Measurements from ENCODE around the gene CAMK2N1.

CAMK2N1 gene

DNA sequence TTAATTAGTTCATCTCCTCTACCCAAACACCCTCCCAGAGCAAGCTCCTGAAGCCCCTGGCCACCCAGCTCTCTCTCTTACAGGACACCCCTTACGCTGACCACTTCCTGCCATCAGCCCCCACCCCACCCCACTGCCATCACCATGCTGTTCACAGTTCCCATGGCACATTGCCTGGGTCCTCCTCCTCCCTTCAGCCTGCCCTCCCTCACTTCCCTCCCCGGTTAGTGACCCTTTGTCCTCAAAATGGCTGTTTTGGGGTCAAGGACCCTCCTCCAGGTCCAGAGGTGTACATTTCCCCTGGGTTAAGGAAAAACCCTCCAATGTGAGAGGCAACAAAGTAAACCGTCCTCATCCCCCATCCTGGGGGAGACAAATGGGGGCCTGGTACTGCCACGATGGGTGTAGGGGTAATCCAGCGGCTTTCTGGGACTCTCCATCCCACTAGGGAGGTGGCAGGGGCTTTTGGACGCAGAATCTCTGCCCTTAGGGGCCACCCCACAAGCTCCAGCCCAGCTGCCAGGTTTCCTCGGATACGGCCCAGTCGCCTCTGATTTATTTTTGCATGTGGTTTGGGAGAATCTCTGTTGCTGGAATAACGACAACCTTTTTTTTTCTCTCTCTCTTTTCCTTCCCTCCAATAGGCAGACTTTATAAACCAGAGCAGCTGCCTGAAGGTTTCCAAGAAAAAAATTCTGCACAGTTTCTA is 8.5 kb downstream of the CAMK2N1 start:
- DNase-seq, result no peak

DNA sequence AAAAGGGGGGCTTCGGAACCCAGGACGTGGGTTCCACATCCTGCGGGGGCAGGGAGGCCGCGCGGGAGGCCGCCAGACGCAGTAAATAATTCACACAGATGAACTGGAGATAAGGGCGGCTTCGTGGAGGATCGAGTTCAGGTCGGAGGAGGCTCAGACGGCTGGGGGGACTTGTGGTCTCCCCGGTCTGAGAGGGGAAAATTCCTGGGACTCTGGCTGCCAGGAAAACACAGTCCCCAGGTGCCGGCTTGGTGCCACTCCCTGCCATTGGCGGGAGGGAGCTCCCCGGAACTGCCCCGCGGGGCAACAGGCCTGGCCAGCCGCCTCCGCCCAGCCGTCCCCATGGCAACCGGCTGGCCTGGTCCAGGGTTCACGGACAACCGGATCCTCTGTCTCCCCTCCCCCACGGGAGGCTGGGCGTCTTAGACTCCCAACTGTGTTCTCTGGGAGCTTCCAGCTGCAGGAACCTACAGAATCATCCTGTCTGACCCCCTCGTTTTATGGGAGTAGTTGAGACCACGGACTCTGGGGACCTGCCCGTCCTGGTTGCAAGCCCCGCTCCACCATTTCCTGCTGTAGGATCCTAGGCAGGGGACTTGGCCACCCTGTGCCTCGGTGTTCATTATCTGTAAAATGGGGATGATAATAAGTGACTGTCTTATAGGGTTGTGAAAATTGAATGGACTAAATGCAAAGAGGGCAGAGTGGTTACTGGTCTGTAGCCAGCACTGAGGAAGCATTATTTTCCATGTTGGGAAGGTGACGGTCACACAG is 9.6 kb downstream of the CAMK2N1 start:
- no peak for DNase-seq

DNA sequence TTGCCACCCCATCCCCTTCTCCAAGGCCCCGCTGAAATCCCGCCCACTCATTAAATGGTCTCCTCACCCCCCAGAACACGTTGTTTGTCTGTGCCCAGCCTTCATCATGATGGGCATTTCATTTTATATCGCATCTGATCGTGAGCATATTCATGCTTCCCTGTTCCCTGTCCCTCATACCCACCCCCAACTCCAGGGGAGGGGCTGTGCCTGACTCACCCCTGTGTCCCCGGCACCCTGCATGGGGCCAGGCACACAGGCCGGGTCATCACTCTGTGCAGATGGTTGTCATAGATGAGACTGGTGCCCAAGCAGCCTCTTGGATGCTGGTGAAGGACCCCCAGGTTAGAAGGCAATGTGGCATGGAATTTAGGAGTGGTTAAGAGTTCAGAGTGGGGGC is 11.0 kb downstream of the CAMK2N1 start:
- DNase-seq, result no peak

DNA sequence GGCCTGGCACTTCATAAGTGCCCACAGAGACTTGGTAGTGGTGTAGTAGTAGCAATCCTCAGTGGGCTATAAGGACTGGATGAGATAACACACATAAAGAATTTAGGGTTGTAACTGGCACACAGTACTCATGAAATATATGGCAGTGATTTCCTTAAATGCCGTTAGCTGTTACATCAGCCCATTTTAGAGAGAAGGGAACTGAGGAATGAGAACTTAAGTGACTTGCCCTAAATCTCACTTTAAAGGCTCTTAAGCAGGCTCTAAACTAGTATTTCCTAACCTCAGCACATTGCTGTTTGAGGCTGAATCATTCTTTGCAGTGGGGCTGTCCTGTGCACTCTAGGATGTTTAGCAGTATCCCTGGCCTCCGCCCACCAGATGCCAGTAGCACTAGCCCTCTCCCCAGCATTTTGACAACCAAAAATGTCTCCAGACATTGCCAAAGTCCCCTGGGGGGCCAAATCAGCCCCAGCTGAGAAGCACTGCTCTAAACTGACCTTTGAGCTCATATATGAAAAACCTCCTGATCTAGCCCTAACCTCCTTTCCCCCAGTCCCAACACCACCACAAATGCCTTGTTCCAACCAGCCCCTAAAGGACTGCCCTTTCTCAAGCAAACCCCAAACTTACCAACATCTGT is 11.6 kb downstream of the CAMK2N1 start:
- no peak for DNase-seq

DNA sequence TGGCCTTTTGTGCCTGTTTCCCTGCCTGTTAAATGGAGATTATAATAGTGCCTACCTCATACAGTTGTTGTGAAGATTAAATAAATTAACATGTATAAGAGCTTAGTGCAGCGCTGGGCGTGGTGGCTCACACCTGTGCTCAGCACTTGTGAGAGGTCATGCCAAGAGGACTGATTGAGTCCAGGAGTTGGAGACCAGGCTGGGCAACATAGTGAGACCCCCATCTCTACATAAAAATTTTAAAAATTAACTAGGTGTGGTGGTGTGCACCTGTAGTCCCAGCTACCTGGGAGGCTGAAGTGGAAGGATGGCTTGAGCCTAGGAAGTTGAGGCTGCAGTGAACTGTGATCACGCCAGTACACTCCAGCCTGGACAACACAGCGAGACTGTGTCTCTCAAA is 12.1 kb downstream of the CAMK2N1 start:
- no peak for DNase-seq

DNA sequence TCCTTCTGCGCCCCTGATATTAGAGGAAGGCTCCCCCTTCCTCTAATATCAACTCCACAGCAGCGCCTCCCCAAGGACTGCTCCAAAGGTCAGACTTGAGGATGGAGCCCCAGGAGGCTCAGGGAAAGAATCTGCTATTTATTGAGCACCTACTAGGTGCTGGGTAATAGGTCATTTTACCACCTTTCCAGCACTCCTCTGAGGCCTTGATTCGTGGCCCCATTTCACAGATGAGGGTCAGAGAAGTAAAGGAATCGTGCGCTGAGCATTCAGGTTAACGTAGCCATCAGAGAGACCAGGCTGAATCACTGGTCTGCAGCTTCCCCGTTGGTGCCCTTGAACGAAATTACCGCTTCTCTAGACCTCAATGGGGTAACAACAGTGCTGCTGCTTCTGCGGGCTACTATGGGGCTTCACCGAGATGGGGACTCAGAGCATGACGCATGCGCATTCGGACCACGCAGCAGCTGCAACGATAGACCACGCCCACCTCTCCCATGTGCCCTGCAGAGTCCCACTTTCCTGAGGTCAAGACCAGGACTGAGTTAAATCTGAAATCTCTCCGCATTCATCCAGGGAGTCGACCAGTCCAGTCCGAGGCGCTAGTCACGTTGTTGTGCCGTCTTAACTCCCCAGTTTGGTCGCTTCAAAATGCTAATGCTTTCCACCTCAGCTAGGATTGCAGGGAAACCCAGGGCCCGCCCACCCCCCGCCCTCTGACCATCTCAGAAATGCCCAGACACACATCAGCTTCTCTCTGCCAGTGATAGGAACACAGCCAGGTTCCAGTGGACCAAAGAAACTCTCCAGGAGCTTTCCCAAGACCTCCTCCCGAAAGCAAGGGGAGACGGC is 12.9 kb downstream of the CAMK2N1 start:
- DNase-seq, result no peak

DNA sequence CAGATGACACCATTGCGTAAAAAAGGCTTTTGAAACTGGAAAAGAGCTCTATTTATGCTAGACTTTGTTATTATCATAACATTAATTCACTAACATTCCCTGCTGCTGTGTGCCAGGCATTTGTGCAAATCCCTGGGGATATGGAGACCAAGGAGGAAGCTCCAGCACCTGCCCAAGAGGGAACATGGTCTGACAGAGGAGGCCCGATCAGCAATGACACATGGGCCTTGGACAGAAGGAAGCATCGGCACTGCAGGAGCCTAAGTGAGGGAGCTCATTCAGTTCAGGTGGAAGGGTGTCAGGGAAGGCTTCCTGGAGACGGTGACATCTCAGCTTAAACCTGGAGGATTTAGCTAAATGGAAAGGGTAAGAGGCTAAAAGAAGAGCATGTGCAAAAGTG is 13.9 kb downstream of the CAMK2N1 start:
- no peak for DNase-seq

DNA sequence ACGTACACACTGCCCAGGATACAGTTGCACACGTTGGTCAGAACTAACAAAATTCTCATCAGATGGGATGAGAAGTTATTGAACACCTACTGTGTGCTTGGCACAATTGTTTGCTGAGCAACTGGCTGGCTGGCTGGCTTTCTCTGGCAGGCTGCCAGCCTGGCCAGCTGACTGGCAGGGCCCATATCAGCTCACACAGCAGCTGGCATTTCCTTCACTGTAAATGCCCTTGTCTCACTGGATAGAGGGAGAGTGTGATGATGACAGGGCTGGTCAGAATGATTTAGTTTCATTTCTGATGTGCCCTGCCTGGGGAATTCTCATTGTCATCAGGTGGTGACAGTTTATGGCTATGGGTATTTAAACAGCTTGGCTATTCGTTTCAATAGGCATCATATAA is 15.8 kb downstream of the CAMK2N1 start:
- no peak for DNase-seq

DNA sequence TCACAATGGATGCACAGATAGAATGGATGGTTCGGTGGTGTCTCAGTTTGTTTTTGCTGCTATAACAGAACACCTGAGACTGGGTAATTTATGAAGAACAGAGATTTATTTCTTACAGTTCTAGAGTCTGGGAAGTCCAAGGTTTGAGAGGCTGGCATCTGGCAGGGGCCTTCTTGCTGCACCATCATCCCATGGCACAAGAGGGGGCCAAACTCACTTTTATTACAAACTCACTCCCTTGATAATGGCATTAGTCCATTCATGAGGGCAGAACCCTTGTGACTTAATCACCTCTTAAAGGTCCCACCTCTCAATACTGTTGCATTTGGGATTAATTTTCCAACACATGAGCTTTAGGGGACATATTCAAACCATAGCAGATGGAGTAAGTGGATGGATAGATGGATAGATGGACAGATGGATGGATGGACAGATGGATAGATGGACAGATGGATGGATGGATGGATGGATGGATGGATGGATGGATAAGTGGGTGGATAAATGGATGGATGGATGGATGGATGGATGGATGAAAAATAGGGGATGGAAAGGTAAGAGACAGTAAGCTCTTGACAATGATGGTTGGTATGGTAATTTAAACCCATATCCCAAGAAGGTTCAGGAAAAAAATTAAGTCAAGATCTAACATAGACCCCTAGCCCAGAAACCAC is 16.5 kb downstream of the CAMK2N1 start:
- no peak for DNase-seq

DNA sequence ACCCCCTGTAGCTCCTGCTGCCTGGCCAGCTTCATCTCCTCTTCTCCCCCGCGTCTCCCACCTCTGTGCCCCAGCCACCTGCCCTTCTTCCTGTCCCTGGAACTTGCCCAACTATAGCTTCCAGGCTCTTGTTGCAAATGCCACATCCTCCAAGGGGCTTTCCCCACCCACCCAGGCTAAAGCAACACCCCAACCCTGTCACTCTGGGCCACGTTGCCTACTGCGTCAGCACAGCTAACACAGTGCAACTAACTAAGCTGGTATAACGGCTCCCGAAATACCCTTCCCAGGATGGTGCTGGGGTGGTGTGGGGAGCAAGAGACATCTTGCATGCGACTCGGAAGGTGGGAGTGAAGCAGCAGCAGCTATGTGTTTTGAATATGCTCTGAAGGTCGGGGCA is 19.7 kb downstream of the CAMK2N1 start:
- DNase-seq, result no peak

DNA sequence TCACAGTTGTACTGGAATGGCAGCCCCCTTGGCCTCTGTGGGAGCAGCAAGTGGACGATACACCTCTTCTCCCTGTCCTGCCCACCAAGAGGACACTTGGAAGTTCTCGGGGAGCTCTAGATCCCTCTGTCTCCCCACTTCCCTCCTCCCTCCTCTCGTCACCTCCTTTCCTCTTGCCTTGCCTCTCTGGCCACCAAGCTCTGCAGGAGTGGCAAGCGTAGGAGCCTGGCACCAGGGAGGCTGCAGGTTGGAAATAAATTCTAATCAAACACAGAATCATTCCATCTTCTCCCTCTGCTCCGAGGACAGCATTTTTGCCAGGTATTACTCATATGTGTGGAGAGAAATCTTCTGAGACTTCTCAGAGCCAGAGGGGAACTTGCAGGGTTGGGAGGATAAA is 20.8 kb downstream of the CAMK2N1 start:
- no peak for DNase-seq

DNA sequence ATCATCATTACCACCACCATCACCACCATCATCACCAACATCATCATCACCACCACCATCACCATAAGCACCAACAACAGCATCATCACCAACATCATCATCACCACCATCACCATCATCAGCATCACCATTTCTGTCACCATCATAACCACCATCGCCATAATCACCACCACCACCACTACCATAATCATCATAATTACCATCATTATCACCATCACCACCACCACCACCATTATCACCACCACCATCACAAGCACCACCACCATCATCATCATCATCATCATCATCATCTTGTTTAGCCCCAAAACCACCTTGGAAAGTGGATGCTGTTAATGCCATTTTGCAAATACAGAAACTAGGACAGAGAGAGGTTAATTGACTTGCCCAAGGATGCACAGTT is 22.5 kb downstream of the CAMK2N1 start:
- no peak for DNase-seq

DNA sequence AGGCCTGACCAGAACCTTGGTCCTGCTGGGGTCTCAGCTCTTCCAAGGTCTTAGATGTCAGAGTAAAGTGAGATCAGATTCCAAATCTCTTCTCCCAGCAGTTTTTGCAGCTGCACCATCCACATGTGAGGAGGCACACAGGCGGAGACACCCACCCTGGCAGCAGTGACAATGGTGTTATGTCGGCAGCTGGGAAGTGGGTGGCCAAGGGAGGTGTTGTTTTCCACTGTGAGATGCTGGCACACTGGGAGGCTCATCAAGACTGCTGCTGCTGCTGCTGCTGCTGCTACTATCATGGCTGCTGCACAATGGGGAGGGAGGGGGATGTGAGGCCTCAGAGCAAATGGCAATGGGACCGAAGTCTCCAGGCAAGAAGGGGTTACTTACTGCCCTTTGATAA is 23.6 kb downstream of the CAMK2N1 start:
- DNase-seq, result no peak

DNA sequence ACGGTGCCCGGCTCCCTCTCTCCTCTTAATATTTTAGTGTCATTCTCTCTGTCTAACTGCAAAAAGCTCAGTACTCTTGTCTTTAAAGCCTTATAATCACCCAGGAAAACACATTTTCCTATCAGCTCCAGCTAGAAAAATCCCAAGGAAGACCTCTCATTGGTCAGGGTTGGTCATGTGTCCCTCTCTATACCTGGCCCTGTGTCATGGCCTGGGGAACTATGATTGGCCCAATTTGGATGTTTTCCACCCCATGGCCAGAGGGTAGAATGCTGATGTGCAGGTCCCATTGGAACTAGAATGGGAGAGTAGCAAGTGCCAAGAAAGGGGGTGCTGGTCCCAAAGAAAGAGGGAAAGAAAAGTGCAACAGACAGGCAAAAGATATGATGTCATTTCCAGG is 27.3 kb downstream of the CAMK2N1 start:
- no peak for DNase-seq

DNA sequence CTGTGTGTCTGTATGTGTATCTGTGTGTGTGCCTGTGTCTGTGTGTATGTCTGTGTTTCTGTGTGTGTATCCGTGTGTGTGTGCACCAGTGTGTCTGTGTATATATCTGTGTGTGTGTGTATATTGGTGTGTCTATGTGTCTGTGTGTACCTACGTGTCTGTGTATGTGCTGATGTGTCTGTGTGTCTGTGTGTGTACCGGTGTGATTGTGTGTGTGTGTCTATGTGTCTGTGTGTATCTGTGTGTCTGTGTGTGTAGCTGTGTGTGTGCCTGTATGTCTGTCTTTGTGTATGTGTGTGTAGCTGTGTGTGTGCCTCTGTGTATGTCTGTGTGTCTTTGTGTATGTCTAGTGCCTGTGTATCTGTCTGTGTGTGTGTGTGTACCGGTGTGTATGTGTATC is 32.0 kb downstream of the CAMK2N1 start:
- no peak for DNase-seq

DNA sequence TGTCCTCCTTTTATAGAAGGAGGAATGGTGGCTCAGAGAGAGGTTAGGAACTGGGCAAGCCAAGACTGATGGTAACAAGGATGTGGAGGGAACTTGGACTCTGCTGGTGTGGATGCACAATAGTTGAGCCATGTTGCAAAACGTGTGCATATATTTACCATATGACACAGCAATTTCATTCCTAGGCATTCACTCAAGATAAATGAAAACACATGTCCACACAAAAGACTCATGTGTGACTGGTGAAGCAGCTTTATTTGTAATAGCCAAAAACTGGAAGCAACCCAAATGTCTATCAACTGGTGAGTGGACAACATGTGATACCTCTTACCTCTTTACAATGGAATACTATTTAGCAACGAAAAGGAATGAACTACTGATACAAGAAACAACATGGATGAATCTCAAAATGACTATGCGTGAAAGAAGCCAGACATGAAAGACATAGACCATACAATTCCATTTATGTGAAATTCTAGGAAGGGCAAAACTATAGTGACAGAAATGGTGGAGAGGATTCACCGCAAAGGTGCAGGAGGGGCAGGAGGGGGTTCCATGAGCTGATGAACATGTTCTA is 36.2 kb downstream of the CAMK2N1 start:
- DNase-seq, result no peak

DNA sequence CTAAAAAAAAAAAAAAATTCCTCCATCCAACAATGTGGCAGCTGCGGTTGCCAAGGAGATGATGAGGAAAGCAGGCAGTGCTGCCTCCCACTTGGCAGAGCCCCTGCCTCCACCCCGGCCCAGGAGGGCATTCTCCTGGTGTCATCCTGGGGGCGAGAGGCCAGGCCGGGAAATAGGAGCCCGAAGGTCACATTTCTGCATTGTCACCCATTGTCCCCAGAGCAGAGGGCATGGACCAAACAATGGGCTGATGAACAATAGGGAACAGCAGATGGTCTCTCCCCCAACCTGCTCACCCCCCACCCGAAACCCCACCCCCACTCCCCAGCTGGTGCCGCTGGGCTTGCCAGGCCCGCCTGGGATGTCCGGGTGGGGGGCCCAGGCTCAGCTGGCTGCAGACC is 37.3 kb downstream of the CAMK2N1 start:
- DNase-seq, result no peak

DNA sequence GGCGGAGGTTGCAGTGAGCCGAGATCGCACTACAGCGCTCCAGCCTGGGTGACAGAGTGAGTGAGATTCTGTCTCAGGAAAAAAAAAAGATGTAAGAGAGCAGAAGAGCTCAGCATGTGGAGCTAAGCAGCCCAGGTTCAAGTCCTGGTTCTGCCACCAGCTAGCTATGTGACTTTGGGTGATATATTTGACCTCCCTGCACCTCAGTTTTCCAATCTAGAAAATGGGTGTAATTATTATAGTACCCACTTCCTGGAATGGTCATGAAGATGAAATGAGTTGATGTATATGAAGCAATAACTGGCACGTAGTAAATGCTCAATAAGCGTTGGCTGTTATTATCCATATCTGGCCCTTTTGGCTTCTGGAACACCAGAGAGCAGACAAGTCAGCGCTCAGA is 38.2 kb downstream of the CAMK2N1 start:
- DNase-seq, result no peak

DNA sequence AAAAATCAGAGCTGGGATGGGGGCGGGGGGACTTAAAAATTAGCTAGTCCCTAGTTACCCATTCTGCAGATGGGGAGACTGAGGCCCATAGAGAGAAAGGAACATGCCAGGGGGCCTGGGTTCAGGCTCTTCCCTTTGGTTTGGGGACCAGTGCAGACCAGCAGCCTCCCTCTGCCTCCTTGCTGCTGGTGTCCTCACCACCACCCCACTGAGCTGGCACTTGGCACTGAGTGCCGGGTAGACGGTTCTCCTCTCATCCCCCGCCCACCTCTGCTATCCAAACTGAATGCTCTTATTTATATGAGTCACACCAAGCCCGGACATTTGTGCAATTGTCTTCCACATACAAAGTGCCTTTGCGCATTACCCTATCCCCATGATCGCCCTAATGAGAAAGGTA is 39.2 kb downstream of the CAMK2N1 start:
- DNase-seq, result no peak

DNA sequence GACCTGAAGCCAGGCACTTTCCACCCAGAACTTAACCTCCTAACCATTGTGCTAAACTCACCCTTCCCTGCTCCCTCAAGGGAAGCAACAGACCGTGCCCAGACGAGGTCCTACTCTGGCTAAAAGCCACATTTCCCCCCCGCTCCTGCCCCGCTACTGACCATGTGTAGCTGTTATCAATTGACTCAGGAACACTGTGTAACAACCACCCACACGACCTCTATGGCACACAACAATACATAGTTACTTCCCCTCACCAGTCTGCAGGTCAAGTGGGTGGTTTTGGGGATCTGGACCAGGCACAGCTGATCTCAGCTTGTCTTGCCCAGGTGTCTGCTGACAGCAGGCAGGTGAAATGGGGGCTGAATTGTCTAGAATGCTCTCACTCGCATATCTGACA is 40.1 kb downstream of the CAMK2N1 start:
- no peak for DNase-seq

DNA sequence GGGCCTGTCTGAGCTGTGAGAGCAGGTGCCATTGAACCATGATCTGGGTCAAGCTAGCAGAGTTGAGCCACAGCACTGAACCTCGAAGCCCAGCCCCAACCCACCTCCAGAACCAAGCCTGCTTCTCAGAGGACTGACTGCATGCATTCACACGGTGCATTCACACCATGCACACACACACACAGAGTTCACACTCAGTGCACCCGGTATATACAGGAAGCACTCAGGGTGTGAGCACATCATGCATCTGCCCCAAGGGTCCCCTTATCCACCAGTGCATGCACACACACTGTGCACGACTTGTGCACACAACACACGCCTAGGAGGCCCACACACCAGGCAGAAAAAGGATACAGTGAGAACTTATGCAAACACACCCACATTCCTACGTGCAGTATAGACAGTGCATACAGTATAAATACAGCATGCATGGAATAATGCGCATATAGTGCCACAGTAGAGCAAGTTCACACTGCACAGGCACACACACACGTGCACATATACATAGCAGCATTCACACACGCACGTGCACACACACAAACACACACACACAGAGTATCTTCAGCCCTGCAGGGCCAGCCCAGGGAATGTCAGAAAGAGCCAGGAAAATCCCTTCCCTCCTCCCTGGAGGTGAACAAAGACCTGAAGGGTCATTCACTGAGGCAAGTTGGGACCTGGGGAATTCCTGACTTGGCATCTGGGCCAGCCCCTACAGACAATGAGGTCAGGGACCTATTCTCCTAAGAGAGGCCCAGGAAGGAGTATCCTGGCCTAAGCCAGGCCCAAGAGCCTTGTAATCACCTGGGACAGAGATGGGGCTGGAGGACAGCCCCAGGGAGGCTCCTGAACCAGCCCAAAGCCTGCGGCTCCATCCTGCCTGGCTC is 42.1 kb downstream of the CAMK2N1 start:
- no peak for DNase-seq
